IMR-90 (cell line): Measurements from ENCODE around the gene CLEC9A. TPM values are rescaled to one million over a fixed set of nuclear protein-coding genes. Genes with fewer than 3 reads are reported as not detected.
A peak's percentile ranks its signal among the peaks of the same experiment; 100 is the strongest.

Experiments used
- ATAC-seq: fragments of 200-7000 bp; cut with Tn5 transposase; 2 replicates; pipeline ENCODE4 v1.9.1; 2020; ENCODE audit warnings: low read depth, mild to moderate bottlenecking, moderate library complexity
- BruUV-seq: library from RNA; stranded (reverse); fragments of 400-500 nt; replicated peaks from 2 replicates; lab custom pipeline; 2021; lab: Mats Ljungman, UMichigan
- CTCF ChIA-PET: fragments of 300-600 bp; formaldehyde crosslinking; extraction: SDS; loops from one replicate; lab custom pipeline; 2021; ENCODE audit warnings: antibody characterized with exemption; lab: Yijun Ruan, JAX
- POLR2A ChIA-PET: fragments of 300-600 bp; sonication (Branson Sonifier 250); formaldehyde crosslinking; loops from one replicate; lab custom pipeline; 2022; ENCODE audit warnings: antibody characterized with exemption; ENCODE audit not compliant: unreplicated experiment; lab: Charles Lee
- DNase-seq: peaks from one replicate; pipeline ENCODE4 v3.0.0; 2013
- H2AFZ ChIP-seq: replicated peaks from 2 replicates; pipeline ENCODE3; 2013; ENCODE audit warnings: low read length, mild to moderate bottlenecking; ENCODE audit not compliant: poor library complexity
- H2AK5ac ChIP-seq: 2 replicates; pipeline ENCODE4 v1.6.1; 2013; ENCODE audit warnings: low read depth, low read length, inconsistent platforms
- H2AK9ac ChIP-seq: replicated peaks from 2 replicates; pipeline ENCODE3; 2013; ENCODE audit warnings: mild to moderate bottlenecking, low read depth, low read length, moderate library complexity; ENCODE audit not compliant: poor library complexity
- H2BK120ac ChIP-seq: 2 replicates; pipeline ENCODE4 v1.6.1; 2013; ENCODE audit warnings: low read depth, low read length, inconsistent platforms
- H2BK15ac ChIP-seq: 3 replicates; pipeline ENCODE4 v1.6.1; 2013; ENCODE audit warnings: low read depth, low read length, inconsistent platforms
- H2BK20ac ChIP-seq: 2 replicates; pipeline ENCODE4 v1.6.1; 2013; ENCODE audit warnings: low read depth, mild to moderate bottlenecking, inconsistent platforms, low read length, moderate library complexity
- H2BK5ac ChIP-seq: 2 replicates; pipeline ENCODE4 v1.6.1; 2013; ENCODE audit warnings: mild to moderate bottlenecking, low read depth, low read length, inconsistent platforms; ENCODE audit not compliant: poor library complexity, severe bottlenecking
- H3K14ac ChIP-seq: replicated peaks from 2 replicates; pipeline ENCODE4 v1.6.1; 2013; ENCODE audit warnings: low read depth, low read length, inconsistent platforms
- H3K18ac ChIP-seq: 2 replicates; pipeline ENCODE4 v1.6.1; 2013; ENCODE audit warnings: low read depth, low read length, control low read depth
- H3K23ac ChIP-seq: 2 replicates; pipeline ENCODE4 v1.6.1; 2013; ENCODE audit warnings: low read depth, low read length, inconsistent platforms
- H3K27ac ChIP-seq: 2 replicates; pipeline ENCODE4 v1.5.1; 2013; ENCODE audit warnings: mild to moderate bottlenecking, control low read depth, low read length; ENCODE audit not compliant: insufficient read depth
- H3K27me3 ChIP-seq: 2 replicates; pipeline ENCODE4 v1.6.1; 2013; ENCODE audit warnings: low read length; ENCODE audit not compliant: control insufficient read depth, insufficient read depth
- H3K36me3 ChIP-seq: 2 replicates; pipeline ENCODE4 v1.6.1; 2013; ENCODE audit warnings: low read length, mixed read lengths; ENCODE audit not compliant: control insufficient read depth, insufficient read depth
- H3K4ac ChIP-seq: 2 replicates; pipeline ENCODE4 v1.6.1; 2013; ENCODE audit warnings: low read depth, low read length, inconsistent platforms
- H3K4me1 ChIP-seq: 2 replicates; pipeline ENCODE4 v1.6.1; 2013; ENCODE audit warnings: low read length, mixed read lengths; ENCODE audit not compliant: control insufficient read depth, insufficient read depth
- H3K4me2 ChIP-seq: 2 replicates; pipeline ENCODE4 v1.6.1; 2013; ENCODE audit warnings: low read depth, mild to moderate bottlenecking, control low read depth, low read length, moderate library complexity
- H3K4me3 ChIP-seq: 2 replicates; pipeline ENCODE4 v1.5.1; 2013; ENCODE audit warnings: low read depth, mild to moderate bottlenecking, control low read depth, low read length, moderate library complexity; ENCODE audit not compliant: insufficient read depth
- H3K56ac ChIP-seq: 2 replicates; pipeline ENCODE4 v1.6.1; 2013; ENCODE audit warnings: low read length, inconsistent platforms; ENCODE audit not compliant: insufficient read depth; ENCODE audit errors: extremely low read depth
- H3K79me1 ChIP-seq, 2 experiments: 2 replicates each; pipeline ENCODE4 v1.6.1; 2013; ENCODE audit warnings: low read length in 2 of 2, inconsistent platforms in 1 of 2, low read depth in 1 of 2
- H3K9ac ChIP-seq: 2 replicates; pipeline ENCODE4 v1.6.1; 2013; ENCODE audit warnings: low read depth, low read length, control low read depth
- H3K9me1 ChIP-seq: 2 replicates; pipeline ENCODE4 v1.6.1; 2013; ENCODE audit warnings: low read length, inconsistent platforms; ENCODE audit not compliant: insufficient read depth
- H3K9me3 ChIP-seq: 2 replicates; pipeline ENCODE4 v1.6.1; 2013; ENCODE audit warnings: low read length; ENCODE audit not compliant: control insufficient read depth, insufficient read depth
- H4K20me1 ChIP-seq: 2 replicates; pipeline ENCODE4 v1.6.1; 2013; ENCODE audit warnings: low read length, inconsistent platforms; ENCODE audit not compliant: insufficient read depth
- H4K5ac ChIP-seq: 2 replicates; pipeline ENCODE4 v1.6.1; 2013; ENCODE audit warnings: mild to moderate bottlenecking, low read depth, low read length, control low read depth
- H4K8ac ChIP-seq, 2 experiments: 2 replicates each; pipeline ENCODE4 v1.6.1; 2013; ENCODE audit warnings: low read depth in 2 of 2, low read length in 2 of 2, control low read depth in 1 of 2, inconsistent platforms in 1 of 2
- H4K91ac ChIP-seq: 2 replicates; pipeline ENCODE4 v1.6.1; 2013; ENCODE audit warnings: low read depth, low read length, inconsistent platforms; ENCODE audit not compliant: insufficient read depth
- CEBPB ChIP-seq: IDR thresholded peaks from 2 replicates; pipeline ENCODE4 v1.6.1; 2012; ENCODE audit warnings: low read depth, low read length, improper control_type of control experiment
- CTCF ChIP-seq: conservative IDR thresholded peaks from 2 replicates; pipeline ENCODE4 v1.5.1; 2012; ENCODE audit warnings: mild to moderate bottlenecking, low read depth, low read length, improper control_type of control experiment
- RCOR1 ChIP-seq: IDR thresholded peaks from 2 replicates; pipeline ENCODE4 v1.6.1; 2012; ENCODE audit warnings: mild to moderate bottlenecking, low read length, improper control_type of control experiment; ENCODE audit not compliant: insufficient replicate concordance
- SMC3 ChIP-seq: fragments of 150-350 bp; IDR thresholded peaks from 2 replicates; pipeline ENCODE4 v1.6.1; 2016; ENCODE audit warnings: low read depth, mild to moderate bottlenecking, antibody characterized with exemption, low read length, moderate library complexity
- WGBS, 2 experiments: methylation state at CpG; one replicate each; pipeline versions ENCODE4 v1.1.5 to v1.1.7; 2013; ENCODE audit warnings: missing lambda C conversion rate in 2 of 2; ENCODE audit not compliant: insufficient read length in 1 of 2; ENCODE audit errors: extremely low coverage in 2 of 2; 5-methylcytosine and 5-hydroxymethylcytosine counted together
- dilution Hi-C: fragments of 300-500 bp; cut with HindIII; formaldehyde crosslinking; loops from one replicate; pipeline ENCODE4 v1.14.3; 2018; ENCODE audit warnings: low sequenced_read_pairs; ENCODE audit not compliant: unreplicated experiment
- in situ Hi-C: fragments of 300-500 bp; cut with MboI; formaldehyde crosslinking; loops from 3 replicates; pipeline ENCODE4 v1.14.3; 2019; ENCODE audit warnings: low sequenced_read_pairs, inconsistent platforms, mixed read lengths
- intact Hi-C: fragments of 100-400 bp; cut with micrococcal nuclease; formaldehyde crosslinking; loops from 2 replicates; pipeline ENCODE4 v1.10.0; 2022
- polyA plus RNA-seq, 3 experiments: library from polyadenylated mRNA; depleted of rRNA; stranded (reverse); fragments of >200 nt; gene quantifications; 2 replicates each; pipeline ENCODE4 v1.2.3, GENCODE V29; 2012; ENCODE audit warnings: low replicate concordance in 1 of 3
- total RNA-seq: library from RNA; depleted of rRNA; stranded (reverse); fragments of >200 nt; gene quantifications from 2 replicates; pipeline ENCODE4 v1.2.3, GENCODE V29; 2012

The CLEC9A gene
- total and polyA plus RNA-seq, 2 of the 4 experiments (the other 2 are of a cell fraction): not detected

- WGBS, 2 experiments: no CpG with 5 or more reads among the region's 3 CpGs
- peaks cover 4% of the 10 kb centered on the region for H3K4me1 ChIP-seq
- no peaks in the 10 kb centered on the region for H3K36me3 ChIP-seq
- no peak overlapping the region for H3K56ac ChIP-seq
- no peak overlapping the region for H2AK9ac ChIP-seq
- dilution Hi-C loops (no loop called here), intact Hi-C loops (no loop called here), in situ Hi-C loops (no loop called here)
- POLR2A ChIA-PET: no interaction called here
- peak overlapping the region; percentile 4; the same call in 1 of the 2 replicates for H2BK120ac ChIP-seq
- H4K20me1 ChIP-seq: no peaks in the 10 kb centered on the region
- peak overlapping the region in 1 of 2 experiments; percentile 2; a peak in 1 of 4 replicates for H4K8ac ChIP-seq
- CTCF ChIA-PET: interaction anchor here (0.6 kb wide), 1 partner anchor 116 kb away, joined by 3 read pairs; no protein-coding TSS in a partner anchor
- no peak overlapping the region for H2BK5ac ChIP-seq
- DNase-seq: no peak
- H3K27ac ChIP-seq: no peak overlapping the region
- H2AK5ac ChIP-seq: no peak overlapping the region
- H3K9me1 ChIP-seq: 0 out of 2 replicates have a peak, but pooled peaks cover 3% of the 10 kb centered on the region
- no peak overlapping the region for H3K9ac ChIP-seq
- no TSS peak for BruUV-seq
- H3K4me2 ChIP-seq: no peak overlapping the region
- no peak overlapping the region for H4K91ac ChIP-seq
- H2BK15ac ChIP-seq: no peak overlapping the region
- no peak overlapping the region for H2BK20ac ChIP-seq
- no peak overlapping the region for H3K4me3 ChIP-seq
- H3K23ac ChIP-seq: no peak overlapping the region; the same call in 1 of the 2 replicates
- H3K4ac ChIP-seq: no peak overlapping the region
- H3K79me1 ChIP-seq: no peaks in the 10 kb centered on the region
- no peak overlapping the region for H2AFZ ChIP-seq
- no peak overlapping the region for H4K5ac ChIP-seq
- no peak for TF ChIP-seq RCOR1
- no peak for TF ChIP-seq CTCF
- no peak for TF ChIP-seq SMC3
- TF ChIP-seq CEBPB: no peak
- no peak overlapping the region for H3K14ac ChIP-seq
- no peaks in the 10 kb centered on the region for H3K9me3 ChIP-seq
- H3K18ac ChIP-seq: no peak overlapping the region
- H3K27me3 ChIP-seq: no peaks in the 10 kb centered on the region
- ATAC-seq: no peak
Measured at GRCh38 chr12:10067942-10068341, 37.5 kb downstream of the CLEC9A start.
